ENCODE data around the gene TRMT2A.
A peak's percentile ranks its signal among the peaks of the same experiment; 100 is the strongest.

TRMT2A gene

DNA sequence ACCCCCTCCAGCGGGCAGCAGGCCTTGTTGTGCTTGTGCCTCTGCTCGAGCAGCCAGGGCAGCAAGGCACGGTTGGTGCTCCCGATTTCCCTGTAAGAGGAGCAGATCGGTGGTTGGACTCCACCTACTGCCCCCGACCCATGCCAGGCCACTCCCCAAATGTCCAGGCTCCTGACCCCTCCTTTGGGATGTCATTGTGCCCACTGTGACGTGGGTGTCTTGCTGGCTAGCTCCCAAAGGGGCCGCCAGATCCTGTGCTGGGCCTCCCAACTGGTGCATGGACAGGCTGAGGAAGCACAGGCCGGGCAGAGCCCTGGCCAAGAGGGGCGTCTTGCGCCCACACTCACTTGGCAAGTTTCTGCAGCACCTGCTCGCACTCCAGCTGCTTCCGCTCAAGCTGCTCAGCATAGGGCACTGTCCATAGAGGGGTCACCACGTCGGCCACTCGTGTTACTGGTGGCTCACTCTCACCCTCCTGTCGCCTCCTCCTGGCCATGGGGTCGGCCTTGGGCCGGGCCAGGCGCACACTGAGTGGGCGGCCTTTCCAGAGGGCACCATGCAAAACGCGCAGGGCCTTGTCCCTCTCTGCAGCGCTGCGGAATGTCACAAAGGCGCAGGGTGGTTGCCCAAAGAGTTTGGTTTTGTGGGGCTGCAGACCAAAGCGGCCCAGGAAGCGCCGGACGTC lies 1.2 kb downstream of the TRMT2A start, which contains the start of gene RANBP1:
Gene RANBP1 (plus strand): TSS at position 414 of the 685 bp plus-strand sequence. CDS start 81 bp downstream, at position 495.
- no peak for DNase-seq

DNA sequence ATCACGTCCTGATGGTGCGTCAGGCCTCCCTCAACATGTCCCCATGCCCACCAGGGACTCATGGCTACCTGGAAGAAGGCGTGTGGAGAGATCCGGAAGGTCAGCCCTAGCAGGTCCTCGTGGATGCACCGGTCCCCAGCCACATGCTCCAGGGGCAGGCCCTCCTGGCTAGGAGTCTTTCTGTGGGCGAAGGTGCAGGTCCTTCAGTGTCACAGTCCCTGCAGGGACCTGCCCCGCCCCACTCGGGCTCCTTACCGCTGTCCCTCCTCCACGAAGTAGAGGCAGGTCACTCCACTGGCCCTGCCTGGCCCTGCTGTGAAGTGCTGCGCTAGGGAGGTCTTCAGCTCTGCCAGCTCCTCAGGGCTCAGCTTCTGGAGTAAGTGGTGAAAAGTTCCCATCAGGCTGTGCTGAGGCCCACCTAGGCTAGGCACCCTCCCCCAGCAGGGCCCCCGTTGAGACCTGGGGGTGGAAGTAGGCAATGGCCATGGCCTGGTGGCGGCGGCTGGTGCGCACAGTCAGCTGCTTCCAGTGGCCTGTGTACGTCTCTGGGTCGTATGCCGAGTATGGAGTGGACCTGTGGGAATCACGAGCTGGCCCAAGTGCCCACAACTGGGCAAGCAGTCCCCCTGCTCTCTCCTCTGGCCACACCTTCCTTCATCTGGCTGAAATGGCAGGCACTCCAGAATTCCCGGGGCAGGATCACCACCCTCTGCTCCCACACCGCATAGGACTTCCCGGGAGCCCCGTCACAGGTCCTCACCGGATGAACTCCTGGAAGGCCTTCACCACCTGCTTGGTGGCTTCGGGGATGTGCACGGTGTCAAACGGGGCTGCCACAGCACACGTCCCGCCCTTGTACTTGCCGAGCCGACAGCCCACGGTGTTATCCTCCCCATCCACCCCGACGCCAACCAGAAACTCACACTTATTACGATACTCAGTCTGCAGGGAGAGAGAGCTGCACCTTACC lies 2.2 kb downstream of the TRMT2A start:
- DNase-seq: no peak

DNA sequence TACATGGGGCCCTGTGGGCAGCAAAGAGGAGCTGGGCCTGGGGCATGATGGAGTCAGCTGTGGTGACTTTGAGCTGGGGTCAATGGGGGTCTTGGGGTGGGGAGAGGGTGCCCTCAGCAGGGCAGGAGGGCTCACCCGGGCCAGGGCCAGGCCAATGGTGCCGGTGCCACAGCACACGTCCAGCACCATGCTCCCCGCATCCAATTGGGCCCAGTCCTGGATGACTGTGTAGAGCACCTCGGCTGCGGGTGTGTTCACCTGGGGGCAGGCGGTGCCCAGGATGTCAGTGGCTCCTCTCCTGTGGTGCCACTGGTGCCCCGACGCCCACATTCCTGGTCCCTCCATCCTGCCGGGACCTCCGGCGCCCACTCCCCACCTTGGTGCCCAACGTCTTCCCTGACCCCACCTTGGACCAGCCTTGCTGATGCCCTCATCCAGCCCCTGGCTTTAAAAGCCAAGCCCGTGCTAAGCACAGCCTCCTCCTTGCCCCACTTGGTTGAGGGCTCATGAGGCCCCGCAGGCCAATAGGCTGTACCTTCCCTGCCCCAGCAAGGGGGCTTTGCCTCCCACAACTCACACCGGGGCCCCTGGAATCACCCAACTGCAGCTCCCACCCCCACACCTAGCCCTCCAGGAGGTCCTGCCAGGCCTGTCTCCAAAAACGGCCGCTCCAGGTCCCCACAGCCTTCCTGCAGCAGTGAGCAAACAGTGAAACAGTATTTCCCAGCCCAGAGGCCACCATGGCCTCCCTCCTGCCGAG lies 3.3 kb downstream of the TRMT2A start:
- no peak for DNase-seq

DNA sequence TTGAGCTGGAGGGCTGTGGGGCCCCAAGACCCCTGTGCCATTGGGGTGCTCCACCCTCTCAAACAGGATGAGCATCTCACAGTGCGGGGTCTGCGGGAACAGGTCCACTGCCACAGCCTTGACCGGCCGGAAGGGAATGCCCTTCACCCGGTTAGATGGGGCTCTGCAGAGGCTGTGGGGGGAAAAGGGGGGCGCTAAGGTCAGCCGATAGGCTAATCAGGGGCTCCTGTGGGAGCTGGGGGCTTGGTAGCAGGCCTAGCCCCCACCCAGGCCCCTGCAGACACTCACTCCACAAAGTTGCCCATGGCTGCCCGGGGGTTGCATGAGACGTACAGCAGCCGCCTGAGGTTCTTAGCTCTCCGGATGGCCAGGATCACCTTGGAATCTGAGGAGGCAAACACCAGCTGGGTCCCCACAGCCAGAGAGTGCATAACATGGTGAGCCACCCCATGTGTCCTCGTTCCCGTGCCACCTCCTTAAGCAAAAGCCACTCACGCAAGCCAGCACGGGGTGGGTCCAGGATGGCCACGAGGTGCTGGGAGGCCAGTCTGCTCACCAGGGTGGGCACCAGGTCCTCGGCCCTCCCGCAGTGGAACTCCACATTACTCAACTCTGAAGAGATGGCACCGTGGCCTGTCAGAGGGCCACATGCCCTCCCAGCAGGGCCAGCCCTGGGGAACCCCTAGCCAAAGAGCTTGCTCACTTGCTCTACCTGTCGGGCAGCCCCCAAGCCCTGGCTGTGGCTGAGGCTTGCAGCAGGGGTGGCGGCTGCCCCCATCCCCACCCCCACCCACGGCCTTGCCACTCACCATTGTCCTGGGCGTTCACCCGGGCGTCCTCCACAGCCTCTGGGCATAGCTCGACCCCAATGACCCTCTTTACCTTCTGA lies 4.2 kb downstream of the TRMT2A start:
- no peak for DNase-seq

DNA sequence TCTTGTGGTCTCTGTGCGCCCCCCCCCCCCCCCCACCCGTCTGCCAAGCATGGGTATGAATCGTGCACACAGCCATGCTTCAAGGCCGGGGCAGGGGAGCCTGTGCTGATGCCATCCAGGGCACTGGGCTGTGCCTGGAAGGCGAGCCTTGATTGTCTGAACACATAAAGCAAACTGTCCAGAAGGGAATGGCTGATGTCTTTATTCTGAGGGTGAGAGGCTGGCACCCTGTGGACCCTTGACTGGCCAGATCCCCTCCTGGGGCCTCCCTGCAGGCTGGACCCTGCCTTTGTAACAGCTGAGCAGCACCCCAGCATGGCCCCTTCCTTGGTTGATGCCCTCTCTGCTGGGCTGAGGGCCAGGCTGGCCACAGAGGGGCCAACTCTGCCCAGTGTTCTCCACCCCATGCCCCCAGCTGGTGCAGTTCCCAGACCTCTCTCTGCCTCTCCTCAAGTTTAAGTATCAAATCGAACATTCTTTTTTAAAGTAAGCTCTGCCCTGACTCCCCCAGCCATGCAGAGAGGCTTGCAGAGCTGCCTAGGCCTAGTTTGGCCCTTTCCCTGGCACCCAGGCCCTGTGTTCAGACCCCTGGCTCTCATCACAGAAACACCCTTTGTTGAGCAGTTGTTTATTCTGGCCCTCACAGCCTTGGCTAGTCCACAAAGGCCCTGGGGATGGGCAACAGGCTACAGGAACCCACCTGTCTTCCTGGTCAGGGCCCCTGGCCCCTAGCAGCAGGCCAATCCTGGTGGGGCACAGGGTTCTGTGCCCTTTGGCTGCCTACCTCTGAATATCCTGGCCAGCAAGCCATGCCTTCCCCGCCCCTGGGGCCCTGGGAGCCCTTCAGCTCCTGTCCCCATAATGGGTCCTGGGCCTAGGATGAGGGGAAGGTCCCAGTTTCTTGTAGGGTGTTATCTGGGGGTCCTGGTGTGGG lies 5.1 kb downstream of the TRMT2A start:
- no peak for DNase-seq

DNA sequence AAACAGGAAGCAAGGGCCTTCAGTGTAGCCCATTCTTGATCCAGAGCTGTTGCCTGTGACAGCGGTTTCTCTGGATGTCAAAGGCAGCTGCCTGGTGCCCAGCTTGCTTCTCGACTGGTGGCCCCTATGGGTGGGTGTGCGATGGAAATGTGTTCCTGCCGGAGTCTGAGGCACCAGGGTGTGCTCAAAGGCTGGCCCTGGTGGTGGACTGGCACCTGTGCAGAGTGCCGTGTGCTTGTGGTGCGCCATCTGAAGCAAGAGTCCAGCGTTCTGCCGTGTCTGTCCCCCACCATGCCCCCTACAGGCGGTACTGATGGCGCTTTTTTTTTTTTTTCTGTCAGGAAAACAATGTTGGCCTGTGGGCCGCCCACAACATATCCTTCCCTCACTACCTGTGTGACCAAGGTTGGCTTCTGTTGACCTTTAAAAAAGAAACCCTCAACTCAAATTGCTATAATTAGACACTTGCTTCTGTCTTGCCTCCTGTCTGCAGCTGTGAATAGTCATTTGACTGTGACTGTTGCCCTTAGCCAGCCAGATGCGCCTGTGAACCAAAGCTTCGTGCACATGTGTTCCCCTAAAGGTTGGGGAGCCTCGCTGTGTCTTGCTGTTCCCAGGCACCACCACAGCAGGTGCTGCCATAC lies 5.9 kb downstream of the TRMT2A start:
- peak; percentile 54 for DNase-seq

DNA sequence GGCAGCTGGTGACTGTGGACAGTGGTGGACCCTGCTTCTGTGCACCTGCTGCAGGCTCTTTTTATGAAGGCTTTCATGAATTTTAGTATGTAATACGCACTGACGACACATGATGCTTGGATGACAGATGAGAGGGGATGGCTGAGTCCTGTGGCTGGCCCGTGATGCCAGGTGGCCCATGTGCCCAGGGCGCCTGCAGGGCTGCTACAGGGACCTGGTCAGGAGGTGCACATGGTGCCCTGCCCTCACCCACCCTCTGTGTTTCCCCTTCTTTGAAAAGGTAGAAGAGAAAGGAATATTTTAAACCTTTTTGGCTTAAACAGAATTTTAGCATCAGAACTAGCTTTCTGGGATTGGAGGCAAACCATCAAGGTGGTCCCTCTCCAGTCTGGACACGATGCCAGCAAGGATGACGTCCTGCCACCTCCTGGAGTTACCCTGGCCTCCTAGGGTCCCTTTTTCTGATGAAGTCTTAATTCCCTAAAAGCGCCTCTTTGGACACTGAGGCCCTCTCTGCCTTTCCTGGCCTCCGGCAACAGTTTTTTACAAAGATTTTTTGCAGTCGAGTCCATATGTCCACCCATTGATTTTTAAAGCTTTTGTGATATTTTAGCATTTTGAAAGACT lies 6.6 kb downstream of the TRMT2A start:
- DNase-seq: no peak

DNA sequence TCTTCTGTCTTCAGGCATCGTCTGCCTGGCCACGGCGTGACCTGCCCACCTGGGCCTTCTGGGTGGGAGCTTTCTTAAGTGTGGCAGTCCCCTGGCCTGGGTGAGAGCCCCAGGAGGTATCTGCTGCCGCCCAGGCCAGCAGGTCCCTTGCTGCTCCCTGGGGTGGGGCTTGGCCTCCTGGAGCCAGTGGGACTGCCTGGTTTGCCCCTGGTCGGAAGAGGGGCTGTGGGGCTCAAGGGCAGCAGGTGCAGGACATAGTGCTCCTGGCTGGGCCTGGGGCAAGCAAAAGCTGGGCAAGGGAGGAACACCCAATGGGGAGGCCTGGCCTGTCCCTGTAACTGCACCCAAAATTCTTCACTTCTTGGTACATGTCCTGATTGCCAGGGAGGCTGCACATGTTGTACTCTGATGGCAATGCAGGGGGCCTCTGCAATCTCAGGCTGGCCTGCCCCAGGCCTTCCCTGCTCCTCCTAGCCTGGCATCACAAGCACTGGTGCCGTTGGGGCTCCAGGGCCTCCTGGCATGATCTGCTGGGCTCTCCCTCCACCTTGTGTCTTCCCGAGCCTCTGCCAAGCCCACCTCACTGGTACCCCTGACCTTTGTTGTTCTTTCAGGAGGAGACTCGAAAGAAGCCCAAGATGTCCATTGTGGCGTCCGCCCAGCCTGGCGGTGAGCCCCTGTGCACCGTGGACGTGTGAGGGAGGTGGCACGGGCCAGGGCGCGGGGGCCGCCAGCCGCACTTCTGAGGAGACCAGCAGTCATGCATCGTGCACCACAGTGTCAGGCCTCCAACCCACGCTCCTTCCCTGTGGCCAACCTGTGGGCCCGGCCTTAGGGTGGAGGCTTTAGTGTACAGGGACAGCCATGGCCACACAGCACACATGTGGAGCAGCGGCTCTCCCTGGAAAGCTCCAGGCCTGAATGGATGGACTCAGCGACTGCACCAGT lies 7.3 kb downstream of the TRMT2A start:
- no peak for DNase-seq

DNA sequence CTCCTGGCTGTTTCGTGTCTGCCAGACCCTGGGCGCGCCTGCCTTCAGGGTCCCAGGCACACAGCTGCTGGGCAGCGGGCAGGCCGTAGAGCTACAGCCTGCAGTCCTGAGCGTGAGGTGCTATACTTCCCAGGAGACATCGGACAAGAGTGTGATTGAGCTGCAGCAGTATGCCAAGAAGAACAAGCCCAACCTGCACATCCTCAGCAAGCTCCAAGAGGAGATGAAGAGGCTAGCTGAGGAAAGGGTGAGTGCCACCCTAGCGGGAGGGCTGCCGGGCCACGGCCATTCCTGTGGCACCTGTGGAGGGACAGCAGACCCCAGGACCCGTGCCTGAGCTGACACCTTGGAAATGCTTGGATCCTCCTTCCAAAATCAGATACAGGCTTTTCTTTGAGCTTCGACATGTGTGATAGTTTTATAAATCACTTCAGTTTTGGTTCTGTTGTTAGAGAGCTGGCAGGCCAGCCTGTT lies 8.2 kb downstream of the TRMT2A start:
- no peak for DNase-seq

DNA sequence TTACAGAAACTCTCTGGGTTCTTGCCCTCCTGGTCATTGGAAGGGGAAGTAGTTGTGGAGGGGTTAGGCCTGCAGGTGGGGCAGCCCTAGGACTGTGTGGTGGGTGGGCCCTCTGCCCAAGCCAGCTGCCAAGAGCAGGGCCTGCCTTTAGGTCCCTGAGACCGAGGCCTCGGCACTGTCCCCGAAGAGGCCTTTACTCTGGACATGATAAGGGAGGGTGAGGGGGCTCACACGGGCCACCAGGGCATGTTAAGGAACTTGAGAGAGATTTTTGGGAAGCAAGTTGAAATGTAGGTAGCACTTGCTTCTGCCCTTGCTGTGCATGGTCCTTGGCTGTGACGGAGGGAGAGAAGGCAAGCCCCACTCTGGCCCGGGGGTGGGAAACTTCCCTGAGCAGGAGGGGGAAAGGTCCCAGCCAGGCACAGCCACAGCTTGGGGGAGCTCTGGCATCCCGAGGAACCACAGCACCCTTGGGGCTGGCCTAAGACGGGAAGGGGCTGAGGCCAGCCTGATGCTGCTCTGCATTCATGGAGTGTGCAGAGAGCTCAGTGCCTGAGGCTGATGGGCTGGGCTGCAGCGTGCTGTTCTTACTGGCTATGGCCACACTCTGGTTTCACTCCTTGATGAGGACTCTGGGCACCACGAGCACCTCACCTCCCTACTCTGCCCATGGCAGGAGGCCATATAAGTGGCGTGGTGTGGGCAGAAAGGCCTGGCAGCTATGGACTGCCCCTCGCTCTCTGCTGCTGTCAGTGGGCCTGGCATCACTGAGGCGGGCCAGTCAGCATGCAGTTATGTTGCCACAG lies 8.9 kb downstream of the TRMT2A start:
- DNase-seq: no peak

DNA sequence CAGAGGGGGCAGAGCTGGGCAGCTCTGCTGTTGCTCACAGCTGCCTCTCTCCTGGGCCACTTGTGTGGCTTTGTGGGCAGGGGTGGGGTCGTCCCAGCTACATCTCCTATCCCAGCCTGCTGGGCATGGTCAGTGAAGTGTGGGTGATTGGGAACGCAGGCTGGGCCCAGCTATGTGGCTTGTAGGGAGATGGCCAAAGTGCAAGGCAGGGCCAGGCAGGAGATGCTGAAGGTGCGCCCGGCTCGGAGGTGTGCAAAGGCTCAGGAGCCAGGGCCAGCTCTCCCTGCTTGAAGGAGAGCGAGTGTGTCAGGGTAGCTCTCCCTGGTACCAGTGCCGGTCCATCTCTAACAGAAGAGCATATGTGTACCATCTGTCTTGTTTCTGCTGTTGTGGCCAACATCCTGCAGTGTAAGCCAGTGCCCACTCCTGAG lies 9.5 kb downstream of the TRMT2A start:
- DNase-seq: no peak

DNA sequence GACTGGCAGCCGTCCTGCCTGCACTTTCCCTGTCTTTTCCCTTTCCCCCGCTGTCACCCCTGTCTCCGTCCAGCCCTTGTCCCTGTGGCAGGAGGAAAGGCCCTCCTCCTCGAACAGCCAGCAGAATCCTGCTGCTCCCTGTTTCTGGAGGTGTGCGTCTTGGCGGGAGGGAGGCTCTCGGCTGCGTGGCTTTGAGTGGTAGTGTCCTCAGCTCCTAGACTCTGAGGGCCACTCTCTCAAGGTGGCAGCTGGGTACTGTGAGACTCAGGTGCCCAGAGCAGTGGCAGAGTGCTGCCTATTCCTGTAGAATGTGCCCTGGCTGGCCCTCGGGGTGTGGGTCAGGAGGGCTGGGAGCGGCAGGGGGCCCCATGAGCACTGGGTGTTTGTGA lies 10.2 kb downstream of the TRMT2A start:
- no peak for DNase-seq

DNA sequence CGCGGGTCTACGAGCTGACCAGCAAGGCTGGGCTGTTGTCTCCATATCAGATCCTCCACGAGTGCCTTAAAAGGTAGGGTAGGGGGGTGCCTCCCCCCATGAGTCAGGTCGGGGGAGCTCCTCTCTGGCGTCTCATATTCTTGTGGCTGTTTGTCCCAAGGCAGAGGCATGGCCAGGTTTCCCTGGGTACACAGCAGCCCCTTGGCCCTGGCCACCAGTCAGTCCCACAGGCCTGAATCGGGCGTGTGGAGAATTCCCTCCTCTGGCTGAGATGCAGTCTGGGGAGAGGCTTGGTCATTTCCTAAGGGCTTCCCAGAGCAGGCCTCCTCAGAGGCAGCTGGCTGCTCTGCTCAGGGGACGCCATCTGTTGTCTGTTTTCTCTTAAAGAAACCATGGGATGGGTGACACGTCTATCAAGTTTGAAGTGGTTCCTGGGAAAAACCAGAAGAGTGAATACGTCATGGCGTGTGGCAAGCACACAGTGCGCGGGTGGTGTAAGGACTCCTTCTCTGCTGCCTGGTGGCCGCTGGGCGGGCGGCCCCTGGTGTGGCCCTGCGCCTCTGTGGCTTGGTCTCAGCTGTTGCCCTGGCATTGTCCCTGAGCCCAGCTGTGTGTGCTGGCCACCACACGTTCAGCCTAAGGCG lies 10.7 kb downstream of the TRMT2A start:
- DNase-seq: peak; percentile 6

DNA sequence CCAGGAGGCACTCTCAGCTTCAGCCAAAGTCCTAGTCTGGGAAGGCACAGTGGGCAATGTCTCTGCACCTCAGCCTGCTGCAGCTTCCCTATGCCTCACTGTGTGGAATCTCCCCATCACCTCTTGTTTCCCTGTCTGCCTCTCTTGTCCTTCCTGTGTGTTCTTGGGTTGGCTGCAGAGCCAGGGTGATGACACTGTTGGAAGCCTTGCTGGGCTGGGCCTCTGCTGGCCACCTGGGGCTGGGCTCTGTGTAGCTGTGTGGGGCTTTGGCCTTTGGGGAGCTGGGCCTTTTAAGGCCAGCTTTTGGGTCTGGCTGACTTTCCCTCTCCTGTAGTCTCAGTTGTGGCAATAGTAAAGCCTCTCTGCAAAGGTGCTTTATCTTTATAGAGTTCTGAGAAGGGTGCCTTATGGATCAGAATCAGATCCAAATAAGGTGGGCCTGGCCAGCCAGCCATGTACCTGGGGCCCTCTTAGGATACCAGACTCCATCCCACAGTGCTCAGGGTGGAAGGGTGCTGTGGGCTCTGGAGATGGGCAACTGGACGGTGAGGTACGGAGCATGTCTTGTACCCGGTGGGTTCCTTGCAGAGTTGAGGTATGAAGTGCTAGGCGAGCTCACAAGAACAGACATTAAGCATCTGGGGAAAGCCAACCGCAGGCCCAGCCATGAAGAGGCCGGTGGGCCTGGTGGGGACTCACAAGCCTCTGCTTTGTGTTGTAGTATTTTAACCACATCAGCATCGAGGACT lies 11.4 kb downstream of the TRMT2A start:
- DNase-seq: no peak

DNA sequence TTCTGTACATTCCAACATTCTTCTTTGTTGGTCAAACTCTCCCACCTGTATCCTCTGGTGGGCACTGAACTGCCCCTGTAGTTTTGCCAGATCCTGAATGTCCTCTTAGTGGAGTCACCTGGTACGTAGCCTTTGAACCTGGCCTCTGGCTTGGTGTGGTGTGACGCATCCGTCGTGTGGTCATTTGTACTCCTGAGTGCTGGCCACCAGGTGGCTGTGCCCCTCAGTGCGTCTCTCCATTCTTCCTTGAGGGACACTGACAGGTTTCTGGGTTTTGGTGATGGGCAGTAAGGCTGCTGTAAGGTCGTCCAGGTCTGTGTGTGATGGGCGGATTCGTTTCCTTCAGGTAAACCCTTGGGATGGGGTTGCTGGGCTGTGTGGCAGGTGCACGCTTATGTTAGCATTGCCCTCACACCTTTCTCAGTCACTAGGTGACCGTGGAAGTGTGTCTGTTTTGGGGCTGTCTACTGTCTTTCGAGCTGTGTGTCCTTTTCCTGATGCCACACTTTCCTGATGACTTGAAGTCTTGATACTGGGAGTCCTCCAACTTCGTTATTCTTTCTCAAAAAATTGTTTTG lies 14.7 kb downstream of the TRMT2A start:
- DNase-seq: no peak

DNA sequence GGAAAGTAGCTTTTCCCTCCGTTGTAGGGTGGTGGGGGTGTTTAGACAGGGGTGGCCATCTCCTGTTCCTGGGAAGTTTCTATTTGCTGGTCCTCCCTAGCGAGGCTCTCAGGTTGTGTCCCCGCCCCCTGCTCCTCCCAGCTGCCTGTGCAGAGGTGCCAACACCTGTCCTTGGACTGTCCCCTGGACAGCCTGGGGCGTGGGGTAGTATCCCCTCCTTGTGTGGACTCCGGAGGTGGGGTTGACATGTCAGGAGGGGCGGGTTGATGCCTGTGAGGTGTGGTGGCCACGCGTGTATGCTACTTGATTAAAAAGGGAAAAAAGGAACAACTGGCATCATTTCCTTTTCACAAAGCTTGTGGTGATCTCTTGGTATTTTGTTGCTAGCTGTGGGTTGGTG lies 15.4 kb downstream of the TRMT2A start:
- no peak for DNase-seq

Data from DMS53 (cell line).